ENCODE measurements around the gene KIAA0232. TPM values are rescaled to one million over a fixed set of nuclear protein-coding genes. Genes with fewer than 3 reads are reported as not detected.

Gene KIAA0232
- total RNA-seq, 1 experiment from 2014 or later: 15.6 TPM

GRCh38 chr4:6752486-6752829, 30.1 kb upstream of the KIAA0232 start:
- H3K4me1 Mint-ChIP-seq (ENCODE audit: insufficient read depth, unreplicated experiment): peaks cover 14% of the 10 kb centered on the region
- no TSS peak for BruUV-seq (replicated peaks)
- H3K27ac Mint-ChIP-seq (ENCODE audit: low read depth, unreplicated experiment): no peak overlapping the region
- H3K27me3 Mint-ChIP-seq (ENCODE audit: insufficient read depth, unreplicated experiment): no peaks in the 10 kb centered on the region
- TF ChIP-seq CTCF (IDR thresholded peaks at IDR 0.05; ENCODE audit: unreplicated experiment): no peak
- no peaks in the 10 kb centered on the region for H3K36me3 Mint-ChIP-seq (ENCODE audit: insufficient read depth, unreplicated experiment)
- intact Hi-C loops (cut with micrococcal nuclease): no loop called here
- no peaks in the 10 kb centered on the region for H3K9me3 Mint-ChIP-seq (ENCODE audit: unreplicated experiment)
- CTCF ChIA-PET: no interaction called here
- no peak overlapping the region for H3K4me3 Mint-ChIP-seq (ENCODE audit: unreplicated experiment)
- DNase-seq (ENCODE audit: unreplicated experiment): no peak
- POLR2A ChIA-PET: no interaction called here

GRCh38 chr4:6753103-6753560, 29.4 kb upstream of the KIAA0232 start:
- ChIA-PET POLR2A (interaction anchor here (0.6 kb wide), 1 partner anchor 113 kb away, joined by 4 read pairs; the partner anchor contains the start of gene MRFAP1), CTCF (interaction anchor here (1.2 kb wide), 1 partner anchor 15 kb away, joined by 4 read pairs; no protein-coding TSS in a partner anchor)
- Mint-ChIP-seq H3K4me1 (ENCODE audit: insufficient read depth, unreplicated experiment) (peaks cover 11% of the 10 kb centered on the region), H3K27ac (ENCODE audit: low read depth, unreplicated experiment) (no peak overlapping the region), H3K4me3 (ENCODE audit: unreplicated experiment) (no peak overlapping the region), H3K36me3 (ENCODE audit: insufficient read depth, unreplicated experiment) (no peaks in the 10 kb centered on the region), H3K9me3 (ENCODE audit: unreplicated experiment) (no peaks in the 10 kb centered on the region), H3K27me3 (ENCODE audit: insufficient read depth, unreplicated experiment) (no peaks in the 10 kb centered on the region)
- BruUV-seq (replicated peaks): no TSS peak
- intact Hi-C loops (cut with micrococcal nuclease): no loop called here
- DNase-seq (ENCODE audit: unreplicated experiment): no peak
- no peak for TF ChIP-seq CTCF (IDR thresholded peaks at IDR 0.05; ENCODE audit: unreplicated experiment)

- CTCF ChIA-PET: interaction anchor here (0.9 to 1.2 kb wide), 2 partner anchors 14 to 44 kb away, joined by 3 to 4 read pairs; no protein-coding TSS in a partner anchor
- H3K27me3 Mint-ChIP-seq (ENCODE audit: insufficient read depth, unreplicated experiment): no peaks in the 10 kb centered on the region
- H3K9me3 Mint-ChIP-seq (ENCODE audit: unreplicated experiment): no peaks in the 10 kb centered on the region
- no peak for DNase-seq (ENCODE audit: unreplicated experiment)
- no TSS peak for BruUV-seq (replicated peaks)
- POLR2A ChIA-PET: no interaction called here
- no peak for TF ChIP-seq CTCF (IDR thresholded peaks at IDR 0.05; ENCODE audit: unreplicated experiment)
- no peak overlapping the region for H3K4me3 Mint-ChIP-seq (ENCODE audit: unreplicated experiment)
- H3K4me1 Mint-ChIP-seq (ENCODE audit: insufficient read depth, unreplicated experiment): peaks cover 16% of the 10 kb centered on the region
- H3K36me3 Mint-ChIP-seq (ENCODE audit: insufficient read depth, unreplicated experiment): no peaks in the 10 kb centered on the region
- intact Hi-C loops (cut with micrococcal nuclease): no loop called here
- H3K27ac Mint-ChIP-seq (ENCODE audit: low read depth, unreplicated experiment): no peak overlapping the region
These were observed 28.6 kb upstream of the KIAA0232 start for GRCh38 chr4:6753891-6754290.

GRCh38 chr4:6754481-6755087, 27.9 kb upstream of the KIAA0232 start:
- no peak for TF ChIP-seq CTCF (IDR thresholded peaks at IDR 0.05; ENCODE audit: unreplicated experiment)
- no TSS peak for BruUV-seq (replicated peaks)
- H3K27me3 Mint-ChIP-seq (ENCODE audit: insufficient read depth, unreplicated experiment): no peaks in the 10 kb centered on the region
- no peaks in the 10 kb centered on the region for H3K36me3 Mint-ChIP-seq (ENCODE audit: insufficient read depth, unreplicated experiment)
- peaks cover 10% of the 10 kb centered on the region for H3K4me1 Mint-ChIP-seq (ENCODE audit: insufficient read depth, unreplicated experiment)
- no peak for DNase-seq (ENCODE audit: unreplicated experiment)
- H3K9me3 Mint-ChIP-seq (ENCODE audit: unreplicated experiment): no peaks in the 10 kb centered on the region
- POLR2A ChIA-PET: no interaction called here
- H3K4me3 Mint-ChIP-seq (ENCODE audit: unreplicated experiment): no peak overlapping the region
- no peak overlapping the region for H3K27ac Mint-ChIP-seq (ENCODE audit: low read depth, unreplicated experiment)
- intact Hi-C loops (cut with micrococcal nuclease): no loop called here
- CTCF ChIA-PET: interaction anchor here (0.9 to 1.3 kb wide), 3 partner anchors 13 to 119 kb away, joined by 3 to 4 read pairs (median 3); no protein-coding TSS in a partner anchor
